Activated CD4-positive, alpha-beta T cell treated with anti-CD3 and anti-CD28 coated beads, Interleukin-2, amount 10 ng/mL, durations not matched to agents 24 days and 14 days (primary cell): Measurements from ENCODE around the gene CTNNA3. TPM values are rescaled to one million over a fixed set of nuclear protein-coding genes. Genes with fewer than 3 reads are reported as not detected.

ENCODE experiments used
- DNase-seq: peaks from one replicate; pipeline ENCODE4 v3.0.0; 2022
- H3K27ac Mint-ChIP-seq: one replicate; pipeline ENCODE4 v1.8.0; 2022; ENCODE audit warnings: mild to moderate bottlenecking, mixed read lengths
- H3K27me3 Mint-ChIP-seq: one replicate; pipeline ENCODE4 v1.8.0; 2022; ENCODE audit warnings: mixed read lengths
- H3K36me3 Mint-ChIP-seq: one replicate; pipeline ENCODE4 v1.8.0; 2022; ENCODE audit warnings: low read depth, mild to moderate bottlenecking, mixed read lengths
- H3K4me1 Mint-ChIP-seq: one replicate; pipeline ENCODE4 v1.8.0; 2021; ENCODE audit warnings: mixed read lengths
- H3K4me3 Mint-ChIP-seq: one replicate; pipeline ENCODE4 v1.8.0; 2022; ENCODE audit warnings: mild to moderate bottlenecking, moderate library complexity, mixed read lengths
- H3K9me3 Mint-ChIP-seq: one replicate; pipeline ENCODE4 v1.8.0; 2021; ENCODE audit warnings: mixed read lengths
- intact Hi-C: fragments of 100-400 bp; cut with micrococcal nuclease; formaldehyde crosslinking; loops from one replicate; pipeline ENCODE4 v1.15.1; 2023
- total RNA-seq: library from RNA; stranded (reverse); gene quantifications from 2 replicates; pipeline ENCODE4 v1.2.3, GENCODE V29; 2022

CTNNA3 gene
- total RNA-seq, 1 donor from 2014 or later: not detected

- no peak overlapping the region for H3K4me3 Mint-ChIP-seq
- no peaks in the 10 kb centered on the region for H3K4me1 Mint-ChIP-seq
- no peaks in the 10 kb centered on the region for H3K9me3 Mint-ChIP-seq
- no peak overlapping the region for H3K27ac Mint-ChIP-seq
- intact Hi-C loops: no loop called here
- no peaks in the 10 kb centered on the region for H3K36me3 Mint-ChIP-seq
- no peaks in the 10 kb centered on the region for H3K27me3 Mint-ChIP-seq
- DNase-seq: no peak
These were observed 1109.9 kb downstream of the CTNNA3 start for GRCh38 chr10:66586073-66586472.

GRCh38 chr10:66575251-66575855 lies 1120.6 kb downstream of the CTNNA3 start:
- intact Hi-C loops: no loop called here
- no peak for DNase-seq
- H3K27me3 Mint-ChIP-seq: no peaks in the 10 kb centered on the region
- H3K27ac Mint-ChIP-seq: no peak overlapping the region
- H3K36me3 Mint-ChIP-seq: no peaks in the 10 kb centered on the region
- H3K9me3 Mint-ChIP-seq: no peaks in the 10 kb centered on the region
- H3K4me3 Mint-ChIP-seq: no peak overlapping the region
- H3K4me1 Mint-ChIP-seq: no peaks in the 10 kb centered on the region

- no peaks in the 10 kb centered on the region for H3K9me3 Mint-ChIP-seq
- intact Hi-C loops: no loop called here
- H3K27me3 Mint-ChIP-seq: no peaks in the 10 kb centered on the region
- no peak for DNase-seq
- H3K4me1 Mint-ChIP-seq: no peaks in the 10 kb centered on the region
- H3K4me3 Mint-ChIP-seq: no peak overlapping the region
- H3K27ac Mint-ChIP-seq: no peak overlapping the region
- H3K36me3 Mint-ChIP-seq: no peaks in the 10 kb centered on the region
These were observed 1123.3 kb downstream of the CTNNA3 start for GRCh38 chr10:66572700-66573099.

GRCh38 chr10:66565999-66566398 lies 1130.0 kb downstream of the CTNNA3 start:
- H3K4me1 Mint-ChIP-seq: no peaks in the 10 kb centered on the region
- intact Hi-C loops: no loop called here
- H3K36me3 Mint-ChIP-seq: no peaks in the 10 kb centered on the region
- no peak for DNase-seq
- no peak overlapping the region for H3K4me3 Mint-ChIP-seq
- no peaks in the 10 kb centered on the region for H3K27me3 Mint-ChIP-seq
- peaks cover 3% of the 10 kb centered on the region for H3K9me3 Mint-ChIP-seq
- no peak overlapping the region for H3K27ac Mint-ChIP-seq

- Mint-ChIP-seq H3K36me3 (no peaks in the 10 kb centered on the region), H3K9me3 (peaks cover 3% of the 10 kb centered on the region), H3K27me3 (no peaks in the 10 kb centered on the region), H3K27ac (no peak overlapping the region), H3K4me1 (no peaks in the 10 kb centered on the region), H3K4me3 (no peak overlapping the region)
- DNase-seq: no peak
- intact Hi-C loops: no loop called here
These were observed 1131.7 kb downstream of the CTNNA3 start for GRCh38 chr10:66564287-66564686.

GRCh38 chr10:66555061-66555460 lies 1140.9 kb downstream of the CTNNA3 start:
- Mint-ChIP-seq H3K27ac (no peak overlapping the region), H3K9me3 (no peaks in the 10 kb centered on the region), H3K27me3 (no peaks in the 10 kb centered on the region), H3K4me3 (no peak overlapping the region), H3K4me1 (no peaks in the 10 kb centered on the region), H3K36me3 (no peaks in the 10 kb centered on the region)
- no peak for DNase-seq
- intact Hi-C loops: no loop called here

GRCh38 chr10:66552331-66552730 lies 1143.7 kb downstream of the CTNNA3 start:
- Mint-ChIP-seq H3K36me3 (no peaks in the 10 kb centered on the region), H3K27me3 (no peaks in the 10 kb centered on the region), H3K9me3 (no peaks in the 10 kb centered on the region), H3K4me1 (no peaks in the 10 kb centered on the region), H3K4me3 (no peak overlapping the region), H3K27ac (no peak overlapping the region)
- intact Hi-C loops: no loop called here
- no peak for DNase-seq

GRCh38 chr10:66550351-66550750 lies 1145.6 kb downstream of the CTNNA3 start:
- no peaks in the 10 kb centered on the region for H3K9me3 Mint-ChIP-seq
- intact Hi-C loops: no loop called here
- H3K27ac Mint-ChIP-seq: no peak overlapping the region
- no peaks in the 10 kb centered on the region for H3K27me3 Mint-ChIP-seq
- no peak for DNase-seq
- no peak overlapping the region for H3K4me3 Mint-ChIP-seq
- no peaks in the 10 kb centered on the region for H3K4me1 Mint-ChIP-seq
- no peaks in the 10 kb centered on the region for H3K36me3 Mint-ChIP-seq

GRCh38 chr10:66538908-66539307 lies 1157.1 kb downstream of the CTNNA3 start:
- no peaks in the 10 kb centered on the region for H3K4me1 Mint-ChIP-seq
- intact Hi-C loops: no loop called here
- no peaks in the 10 kb centered on the region for H3K36me3 Mint-ChIP-seq
- H3K27me3 Mint-ChIP-seq: no peaks in the 10 kb centered on the region
- H3K27ac Mint-ChIP-seq: no peak overlapping the region
- H3K9me3 Mint-ChIP-seq: no peaks in the 10 kb centered on the region
- no peak for DNase-seq
- no peak overlapping the region for H3K4me3 Mint-ChIP-seq

GRCh38 chr10:66538371-66538770 lies 1157.6 kb downstream of the CTNNA3 start:
- DNase-seq: no peak
- Mint-ChIP-seq H3K4me1 (no peaks in the 10 kb centered on the region), H3K27ac (no peak overlapping the region), H3K27me3 (no peaks in the 10 kb centered on the region), H3K36me3 (no peaks in the 10 kb centered on the region), H3K9me3 (no peaks in the 10 kb centered on the region), H3K4me3 (no peak overlapping the region)
- intact Hi-C loops: no loop called here

GRCh38 chr10:66537186-66537585 lies 1158.8 kb downstream of the CTNNA3 start:
- no peak overlapping the region for H3K4me3 Mint-ChIP-seq
- no peak for DNase-seq
- H3K4me1 Mint-ChIP-seq: no peaks in the 10 kb centered on the region
- H3K36me3 Mint-ChIP-seq: no peaks in the 10 kb centered on the region
- intact Hi-C loops: no loop called here
- no peaks in the 10 kb centered on the region for H3K9me3 Mint-ChIP-seq
- no peak overlapping the region for H3K27ac Mint-ChIP-seq
- no peaks in the 10 kb centered on the region for H3K27me3 Mint-ChIP-seq

GRCh38 chr10:66535439-66535838 lies 1160.6 kb downstream of the CTNNA3 start:
- no peak for DNase-seq
- Mint-ChIP-seq H3K27ac (no peak overlapping the region), H3K4me1 (no peaks in the 10 kb centered on the region), H3K27me3 (no peaks in the 10 kb centered on the region), H3K9me3 (no peaks in the 10 kb centered on the region), H3K36me3 (no peaks in the 10 kb centered on the region), H3K4me3 (no peak overlapping the region)
- intact Hi-C loops: no loop called here

- Mint-ChIP-seq H3K9me3 (no peaks in the 10 kb centered on the region), H3K36me3 (no peaks in the 10 kb centered on the region), H3K4me1 (no peaks in the 10 kb centered on the region), H3K27ac (no peak overlapping the region), H3K4me3 (no peak overlapping the region), H3K27me3 (no peaks in the 10 kb centered on the region)
- no peak for DNase-seq
- intact Hi-C loops: no loop called here
These were observed 1161.1 kb downstream of the CTNNA3 start for GRCh38 chr10:66534866-66535265.

- H3K4me1 Mint-ChIP-seq: no peaks in the 10 kb centered on the region
- DNase-seq: no peak
- intact Hi-C loops: no loop called here
- no peaks in the 10 kb centered on the region for H3K9me3 Mint-ChIP-seq
- H3K4me3 Mint-ChIP-seq: no peak overlapping the region
- no peak overlapping the region for H3K27ac Mint-ChIP-seq
- H3K36me3 Mint-ChIP-seq: no peaks in the 10 kb centered on the region
- no peaks in the 10 kb centered on the region for H3K27me3 Mint-ChIP-seq
These were observed 1174.5 kb downstream of the CTNNA3 start for GRCh38 chr10:66521506-66521905.

GRCh38 chr10:66519616-66520015 lies 1176.4 kb downstream of the CTNNA3 start:
- H3K4me1 Mint-ChIP-seq: no peaks in the 10 kb centered on the region
- H3K36me3 Mint-ChIP-seq: no peaks in the 10 kb centered on the region
- no peak overlapping the region for H3K27ac Mint-ChIP-seq
- DNase-seq: no peak
- H3K4me3 Mint-ChIP-seq: no peak overlapping the region
- intact Hi-C loops: no loop called here
- no peaks in the 10 kb centered on the region for H3K9me3 Mint-ChIP-seq
- no peaks in the 10 kb centered on the region for H3K27me3 Mint-ChIP-seq
